GM19035 (cell line): ENCODE measurements around the gene ARHGAP24.

ENCODE experiments used
- ATAC-seq: cut with Tn5 transposase; IDR thresholded peaks from one replicate; pipeline ENCODE4 v1.9.1; 2021; ENCODE audit not compliant: unreplicated experiment

Gene ARHGAP24

GRCh38 chr4:85772470-85772869 lies 297.5 kb downstream of the ARHGAP24 start:
- ATAC-seq = no peak

DNA sequence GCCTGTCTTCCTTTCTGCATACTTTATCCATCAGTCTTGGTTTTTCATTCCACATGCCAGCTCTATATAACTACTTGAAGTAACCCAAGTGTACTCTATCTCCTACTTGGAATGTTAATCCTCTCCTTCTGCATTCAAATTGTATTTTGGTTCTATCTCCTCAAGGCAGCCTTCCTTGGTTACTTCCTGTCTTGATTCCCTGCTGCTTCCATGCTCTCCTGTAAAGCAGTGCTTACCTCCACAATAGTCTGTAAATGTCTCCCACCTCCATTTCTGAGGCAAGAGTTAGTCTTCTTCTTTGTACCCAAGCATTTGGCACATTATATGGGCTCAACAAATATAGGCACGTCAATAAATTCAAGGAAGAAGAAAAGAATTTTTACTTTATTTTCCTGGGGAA lies 298.4 kb downstream of the ARHGAP24 start:
- ATAC-seq = no peak

GRCh38 chr4:85774000-85774399 lies 299.1 kb downstream of the ARHGAP24 start:
- ATAC-seq = no peak

GRCh38 chr4:85774489-85774888 lies 299.5 kb downstream of the ARHGAP24 start:
- ATAC-seq = no peak

DNA sequence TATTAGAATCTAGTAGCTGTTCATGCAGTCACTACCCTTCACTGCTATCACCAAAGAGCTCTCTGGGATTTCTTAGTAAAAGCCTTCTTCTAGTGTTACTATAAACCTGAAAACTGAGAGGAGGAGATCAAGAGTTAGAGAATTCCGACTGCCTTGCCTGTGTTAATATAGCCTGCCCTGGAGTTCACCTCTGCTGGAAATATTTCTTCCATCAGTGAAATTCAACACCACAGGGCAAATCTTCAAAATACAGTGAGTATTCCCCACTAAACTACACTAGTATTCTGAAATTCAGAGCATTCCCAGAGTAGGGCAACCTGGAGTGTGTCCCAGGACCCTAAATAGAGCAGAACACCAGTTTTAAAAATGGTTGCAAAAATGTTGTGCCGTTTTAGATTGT lies 301.1 kb downstream of the ARHGAP24 start:
- ATAC-seq = no peak

DNA sequence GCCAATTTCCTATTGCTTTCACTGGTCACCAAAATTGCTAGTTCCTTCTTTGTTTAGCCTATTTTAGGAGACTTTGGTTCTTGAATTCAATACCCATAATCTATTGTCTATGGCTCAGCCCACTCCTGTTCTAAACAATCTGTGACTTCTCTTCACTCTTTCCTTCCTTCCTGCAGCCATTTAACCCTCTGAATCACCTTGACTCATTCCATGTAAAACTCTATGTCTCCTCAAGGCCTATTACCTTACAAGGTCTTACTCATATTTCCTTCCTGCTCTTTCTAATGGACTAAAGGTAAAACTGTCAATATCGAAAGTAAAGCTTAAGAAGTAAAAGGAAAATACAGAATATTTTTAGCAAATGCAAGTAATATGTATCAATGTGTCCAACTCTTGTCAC lies 301.6 kb downstream of the ARHGAP24 start:
- ATAC-seq = no peak

DNA sequence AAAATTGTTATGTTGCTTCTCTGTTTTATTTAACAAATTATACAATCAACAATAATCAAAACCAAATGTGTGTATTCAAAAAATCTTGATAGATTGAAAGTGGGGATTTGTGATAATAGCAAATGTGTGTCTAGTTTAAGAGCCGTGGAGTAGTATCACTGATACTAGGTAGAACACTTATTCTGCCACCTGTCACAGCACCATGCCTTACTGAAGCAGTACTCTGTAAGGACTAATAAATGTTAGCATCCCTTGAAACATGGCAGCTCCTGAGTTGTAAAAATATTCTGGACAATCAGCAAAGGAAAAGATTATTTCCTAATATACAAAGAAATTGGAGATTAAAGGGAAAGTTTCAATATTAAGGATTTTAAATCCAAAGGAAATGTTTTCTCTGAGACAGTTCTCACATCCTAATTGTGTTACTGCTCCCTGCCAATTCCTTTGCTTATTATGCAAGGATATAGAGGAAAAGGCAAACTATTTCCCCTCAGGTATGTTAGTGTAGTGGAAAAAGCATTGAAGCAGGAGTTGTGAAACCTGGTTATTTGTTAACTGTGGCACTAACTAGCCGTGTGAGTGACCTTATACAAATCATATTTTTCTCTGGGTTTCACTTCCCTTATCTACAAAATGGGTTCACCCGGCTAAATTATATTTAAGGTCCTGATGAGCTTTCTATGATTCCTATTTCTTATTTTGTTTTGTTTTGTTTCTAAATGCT lies 303.1 kb downstream of the ARHGAP24 start:
- ATAC-seq = peak; percentile 87

DNA sequence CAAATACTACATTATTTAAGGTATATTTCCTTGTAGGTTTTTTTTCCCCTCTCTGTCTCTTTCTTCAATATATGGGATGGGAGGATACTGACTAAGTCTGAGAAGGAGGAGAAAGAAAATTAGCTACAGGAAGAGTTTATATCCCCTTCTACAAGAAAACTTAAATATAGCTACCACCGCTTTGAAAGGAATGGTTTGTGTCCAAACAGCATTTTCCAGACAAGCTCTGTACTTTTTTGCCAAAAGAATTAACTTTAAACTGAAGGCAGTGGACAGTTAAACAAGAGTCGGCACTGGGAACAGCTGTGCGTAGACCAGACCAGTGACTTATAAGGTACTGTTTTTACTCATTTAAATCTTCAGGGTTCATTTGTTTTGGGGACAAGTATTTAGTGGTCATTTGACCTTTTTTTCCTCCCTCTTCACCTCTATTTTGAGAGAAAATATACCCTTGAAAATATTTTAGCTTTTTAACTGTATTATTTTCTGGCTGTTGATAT lies 303.7 kb downstream of the ARHGAP24 start:
- peak; percentile 89 for ATAC-seq

GRCh38 chr4:85779165-85779564 lies 304.2 kb downstream of the ARHGAP24 start:
- peak; percentile 26 for ATAC-seq

- no peak for ATAC-seq
These were observed 305.7 kb downstream of the ARHGAP24 start for GRCh38 chr4:85780664-85781063.

DNA sequence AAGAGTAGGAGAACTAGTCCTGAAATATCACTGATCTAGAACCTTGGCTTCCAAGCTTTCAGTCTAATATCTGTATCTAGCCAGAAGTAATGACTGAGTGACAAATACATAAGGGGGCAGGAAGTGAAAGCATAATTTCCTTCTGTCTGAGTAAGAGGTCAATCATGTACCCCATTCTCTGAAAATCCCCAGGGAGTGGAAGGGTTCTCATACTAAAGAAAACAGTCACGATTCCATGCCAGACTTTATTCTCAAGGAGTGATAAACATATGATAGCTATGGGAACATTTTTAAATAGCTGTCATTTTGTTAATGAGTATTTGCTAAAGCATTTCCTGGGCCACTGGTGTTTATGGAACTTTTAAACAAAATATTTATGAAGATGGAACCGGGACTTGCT lies 308.5 kb downstream of the ARHGAP24 start:
- no peak for ATAC-seq

DNA sequence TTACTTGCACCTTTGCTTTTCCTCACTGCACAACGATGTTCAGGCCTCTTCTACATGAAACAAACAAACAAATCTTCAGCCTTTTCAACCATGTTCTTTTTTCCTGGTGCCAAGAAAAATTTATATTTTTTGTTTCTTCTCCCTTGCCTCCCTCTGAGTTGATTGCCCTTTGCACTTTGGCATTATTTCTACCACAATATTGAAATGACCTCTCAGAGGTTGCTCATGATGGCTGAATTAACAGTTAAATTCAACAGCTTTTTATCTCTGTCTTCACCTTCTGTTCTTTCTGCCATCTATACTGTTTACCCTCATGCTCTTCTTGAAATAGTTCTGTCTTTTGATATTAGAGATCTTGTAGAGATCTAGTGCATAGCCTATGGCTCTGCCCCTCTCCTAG lies 308.9 kb downstream of the ARHGAP24 start:
- ATAC-seq = no peak

DNA sequence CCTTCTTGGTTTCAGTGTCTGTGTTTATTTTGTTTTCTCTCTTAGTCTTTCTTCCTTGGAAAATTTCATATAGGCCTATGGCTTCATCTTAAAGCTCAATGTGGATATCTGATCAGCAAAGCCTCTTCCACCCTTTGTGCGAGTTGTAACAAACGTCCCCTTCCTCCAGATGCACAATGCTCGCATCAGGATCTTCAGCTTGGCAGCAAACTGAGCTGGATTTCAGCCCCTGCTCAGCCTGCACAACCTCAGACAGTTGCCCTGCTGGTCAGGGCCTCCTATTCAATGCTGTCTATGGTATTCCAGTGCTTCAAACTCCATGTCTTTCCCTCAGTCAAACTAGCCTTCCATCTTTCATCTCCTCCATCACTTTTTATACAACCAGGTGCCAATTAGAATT lies 309.4 kb downstream of the ARHGAP24 start:
- ATAC-seq = no peak

- ATAC-seq = no peak
These were observed 310.0 kb downstream of the ARHGAP24 start for GRCh38 chr4:85784947-85785346.

DNA sequence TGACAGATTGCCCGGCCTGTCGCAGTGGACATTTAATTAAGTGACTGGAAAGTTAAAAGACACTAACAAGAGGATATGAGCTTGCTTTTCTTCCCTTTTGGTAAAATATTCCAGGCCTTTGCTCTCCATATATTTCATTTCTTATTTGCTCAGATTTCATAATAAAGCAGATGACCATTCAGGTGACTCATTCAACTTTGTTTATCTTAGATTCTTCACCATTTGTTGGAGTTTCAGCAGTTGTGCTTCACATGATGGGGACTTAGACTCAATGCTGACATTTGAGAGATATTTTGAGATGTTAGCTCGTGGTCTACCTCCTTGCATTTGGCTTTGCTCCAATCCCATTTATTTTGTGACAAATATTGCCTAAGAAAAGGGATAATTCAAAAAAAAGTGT lies 312.2 kb downstream of the ARHGAP24 start:
- no peak for ATAC-seq

GRCh38 chr4:85788604-85789003 lies 313.7 kb downstream of the ARHGAP24 start:
- no peak for ATAC-seq

DNA sequence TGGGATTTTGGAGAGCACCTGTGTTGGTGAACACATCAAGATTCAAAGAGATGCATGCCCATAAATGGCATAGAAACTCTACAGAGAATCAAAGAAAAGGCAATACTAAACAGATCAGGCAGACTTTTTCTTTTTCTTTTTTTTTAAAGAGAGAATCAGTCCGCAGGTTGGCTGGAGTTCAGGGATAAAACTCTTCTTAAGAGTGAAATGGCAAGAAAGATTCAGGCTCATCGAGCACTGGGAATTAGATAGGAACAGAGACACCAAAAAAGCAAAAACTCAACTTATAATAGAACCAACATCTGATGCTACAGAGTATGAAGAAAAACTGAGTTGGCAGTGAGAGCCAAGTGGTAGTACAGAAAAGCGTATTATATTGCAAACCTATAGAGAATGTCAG lies 314.3 kb downstream of the ARHGAP24 start:
- no peak for ATAC-seq

- ATAC-seq = no peak
These were observed 315.6 kb downstream of the ARHGAP24 start for GRCh38 chr4:85790582-85790981.

DNA sequence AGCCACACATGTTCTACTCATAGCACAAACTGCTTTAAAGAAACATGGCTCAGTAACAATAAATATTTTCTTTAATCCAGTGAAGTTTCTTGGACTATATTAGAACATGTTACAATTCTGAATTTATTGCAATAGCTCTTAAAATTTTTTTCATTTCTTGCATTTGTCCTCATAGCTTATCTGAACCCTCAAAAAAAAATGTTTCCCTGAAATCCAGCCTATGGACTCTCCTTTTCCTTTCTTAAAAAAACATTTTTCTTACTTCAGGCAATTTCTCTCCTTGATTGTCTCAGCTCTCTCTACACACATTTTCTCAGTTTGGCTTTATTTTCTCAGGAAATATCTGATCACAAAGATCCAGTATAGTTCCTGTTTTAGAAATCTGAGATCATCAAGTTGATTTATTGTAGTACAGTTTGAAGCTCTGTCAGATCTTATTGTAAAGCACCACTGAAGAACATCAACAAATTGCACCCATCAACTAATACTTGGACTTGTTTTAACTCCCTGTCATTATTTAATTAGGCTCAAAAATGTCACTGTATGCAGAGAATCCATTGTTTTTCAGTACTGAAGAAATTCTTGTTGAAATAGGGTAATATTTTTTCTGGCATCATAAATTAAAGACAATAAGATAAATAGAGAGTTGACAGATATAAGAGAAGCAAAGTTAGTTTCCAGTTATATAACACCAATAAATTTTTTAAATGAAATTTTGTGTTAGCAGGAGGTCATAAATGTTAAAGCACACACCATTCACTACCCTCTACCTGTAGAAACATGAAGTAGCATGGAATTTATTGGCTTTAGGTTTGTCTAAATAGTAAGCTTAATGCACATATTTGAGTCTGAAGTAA lies 317.7 kb downstream of the ARHGAP24 start:
- ATAC-seq = no peak

DNA sequence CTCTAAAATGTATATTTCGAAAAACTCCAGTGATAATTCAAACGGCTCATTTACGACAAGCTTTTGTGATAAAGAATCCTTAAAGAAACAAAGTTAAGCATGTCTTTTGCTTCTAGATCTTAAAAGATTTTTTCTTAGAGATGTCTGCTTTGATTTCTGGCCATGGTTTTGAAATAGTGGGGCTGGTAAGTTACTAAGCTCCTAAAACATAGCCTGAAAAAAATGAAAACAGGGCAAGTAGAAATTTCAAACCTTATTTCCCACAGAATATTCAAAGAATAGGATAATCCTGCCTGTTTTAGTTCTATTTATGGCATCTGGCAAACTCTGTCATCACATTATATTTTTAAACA lies 318.3 kb downstream of the ARHGAP24 start:
- ATAC-seq = no peak

- ATAC-seq = no peak
These were observed 323.2 kb downstream of the ARHGAP24 start for GRCh38 chr4:85798012-85798770.

DNA sequence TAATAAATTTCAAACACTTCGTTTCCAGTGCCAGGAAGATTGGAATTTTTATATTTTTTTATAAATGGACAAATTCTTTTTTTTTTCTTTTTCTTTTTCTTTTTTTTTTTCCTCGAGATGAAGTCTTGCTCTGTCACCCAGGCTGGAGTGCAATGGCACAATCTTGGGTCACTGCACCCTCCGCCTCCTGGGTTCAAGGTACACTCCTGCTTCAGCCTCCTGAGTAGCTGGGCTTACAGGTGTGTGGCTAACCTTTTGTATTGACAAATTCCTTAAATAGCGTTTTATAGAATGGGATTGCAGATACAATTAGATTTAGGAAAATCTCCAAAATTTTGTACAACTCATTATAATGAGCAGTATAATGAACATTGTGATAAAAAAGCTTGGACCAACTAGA lies 328.9 kb downstream of the ARHGAP24 start:
- no peak for ATAC-seq
